ENCODE data around the gene FBXO21.

The FBXO21 gene

DNA sequence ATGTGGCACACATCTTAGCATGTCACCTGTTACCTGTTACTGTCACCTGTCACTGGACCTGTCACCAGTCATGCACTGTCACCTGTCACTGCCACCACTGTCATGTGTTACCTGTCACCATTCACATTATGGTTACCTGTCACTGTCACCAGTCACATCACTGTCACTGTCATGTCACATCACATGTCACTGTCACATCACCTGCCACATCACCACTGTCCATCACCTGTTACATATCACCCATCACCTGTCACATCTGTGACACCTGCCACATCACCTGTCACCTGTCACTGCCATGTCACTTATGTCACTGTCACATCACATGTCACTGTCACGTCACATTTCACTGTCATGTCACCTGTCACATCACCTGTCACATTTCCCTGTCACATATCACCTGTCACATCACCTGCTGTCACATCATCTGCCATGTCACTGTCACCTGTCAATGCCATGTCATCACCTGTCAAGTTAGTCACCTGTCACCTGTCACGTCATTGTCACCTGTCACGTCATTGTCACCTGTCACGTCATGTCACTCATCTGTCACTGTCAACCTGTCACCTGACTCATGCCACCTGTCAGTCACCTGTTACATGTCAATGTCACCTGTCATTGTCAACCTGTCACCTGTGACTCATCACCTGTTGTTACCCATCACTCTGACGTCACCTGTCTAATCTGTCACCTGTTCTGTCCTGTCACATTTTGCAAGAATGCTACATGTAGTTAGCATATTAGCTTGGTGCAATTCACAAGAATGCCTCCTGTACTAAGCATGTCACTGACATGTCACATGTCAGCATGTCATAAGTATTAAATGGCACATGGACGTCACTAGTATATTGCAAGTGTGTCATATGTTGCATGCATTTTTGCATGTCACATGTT is 62.1 kb downstream of the FBXO21 start:
- H3K4me1 ChIP-seq, result peaks cover 20 to 51% (median 37%) of the 10 kb centered on the region in 10 experiments
- H3K27ac ChIP-seq, result no peak overlapping the region
- H3K27me3 ChIP-seq, result no peaks in the 10 kb centered on the region
- H3K36me3 ChIP-seq, result no peaks in the 10 kb centered on the region
- H3K9me3 ChIP-seq (replicated peaks in 1 of 11), result peaks cover 0 to 28% (median 9%) of the 10 kb centered on the region in 11 experiments; a peak in 15 of 22 replicates
- H4K20me1 ChIP-seq, result no peaks in the 10 kb centered on the region
- H3K4me3 ChIP-seq, result no peak overlapping the region
- no peak for TF ChIP-seq Cebpa-rat (IDR thresholded peaks at IDR 0.05)
- H3K4me2 ChIP-seq, result no peak overlapping the region
- H3K9ac ChIP-seq, result no peak overlapping the region

DNA sequence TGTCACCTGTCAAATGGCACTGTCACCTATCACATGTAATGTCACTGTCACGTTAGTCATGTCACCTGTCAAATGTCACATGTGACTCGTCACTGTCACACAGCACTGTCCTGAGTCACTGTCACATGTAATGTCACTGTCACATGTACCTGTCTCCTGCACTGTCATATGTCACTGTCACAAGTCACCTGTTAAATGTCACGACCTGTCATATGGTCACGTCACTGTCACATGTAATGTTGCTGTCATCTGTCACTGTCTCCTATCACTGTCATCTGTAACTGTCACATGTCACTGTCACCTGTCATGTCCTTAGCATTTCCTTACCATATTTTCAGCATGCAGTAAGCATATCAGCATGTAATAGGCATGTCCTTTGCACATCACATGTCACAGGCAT is 63.9 kb downstream of the FBXO21 start:
- no peaks in the 10 kb centered on the region for H3K36me3 ChIP-seq
- H3K9ac ChIP-seq, result no peak overlapping the region
- no peak for TF ChIP-seq Cebpa-rat (IDR thresholded peaks at IDR 0.05)
- no peaks in the 10 kb centered on the region for H3K27me3 ChIP-seq
- H3K4me1 ChIP-seq, result peaks cover 27 to 51% (median 38%) of the 10 kb centered on the region in 10 experiments
- peak overlapping the region in 7 of 11 experiments; percentile 71 to 87 (median 77); a peak in 10 of 22 replicates for H3K4me2 ChIP-seq
- H4K20me1 ChIP-seq, result no peaks in the 10 kb centered on the region
- H3K27ac ChIP-seq, result no peak overlapping the region
- no peak overlapping the region for H3K4me3 ChIP-seq
- H3K9me3 ChIP-seq (replicated peaks in 1 of 11), result peaks cover 0 to 28% (median 9%) of the 10 kb centered on the region in 11 experiments; a peak in 15 of 22 replicates

DNA sequence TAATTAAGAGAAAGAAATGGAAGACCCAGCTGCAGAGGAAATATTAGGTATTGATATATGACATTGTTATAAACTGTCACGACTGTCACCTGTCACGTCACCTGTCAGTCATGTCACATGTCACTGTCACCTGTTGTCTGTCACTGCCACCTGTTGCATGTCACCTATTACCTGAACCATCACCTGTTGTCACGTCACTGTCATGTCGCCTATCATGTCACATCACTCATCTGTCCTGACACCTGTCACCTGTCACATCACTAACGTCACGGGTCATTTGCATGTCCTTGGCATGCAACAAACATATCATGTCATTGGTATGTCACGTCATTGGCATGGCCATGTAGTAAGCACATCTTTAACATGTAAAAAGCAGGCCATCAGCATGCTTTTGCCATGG is 64.5 kb downstream of the FBXO21 start:
- H3K4me3 ChIP-seq, result no peak overlapping the region
- H3K4me2 ChIP-seq, result peak overlapping the region; percentile 34 to 87 (median 75); a peak in 20 of 22 replicates
- no peaks in the 10 kb centered on the region for H3K36me3 ChIP-seq
- peaks cover 0 to 28% (median 9%) of the 10 kb centered on the region in 11 experiments; a peak in 15 of 22 replicates for H3K9me3 ChIP-seq (replicated peaks in 1 of 11)
- H4K20me1 ChIP-seq, result no peaks in the 10 kb centered on the region
- H3K4me1 ChIP-seq, result peaks cover 28 to 50% (median 40%) of the 10 kb centered on the region in 10 experiments
- H3K9ac ChIP-seq, result 0 out of 22 replicates have a peak overlapping the region, but pooled peaks of 1 of the 11 experiments have one; percentile 6
- TF ChIP-seq Cebpa-rat (IDR thresholded peaks at IDR 0.05), result no peak
- H3K27me3 ChIP-seq, result no peaks in the 10 kb centered on the region
- no peak overlapping the region for H3K27ac ChIP-seq

DNA sequence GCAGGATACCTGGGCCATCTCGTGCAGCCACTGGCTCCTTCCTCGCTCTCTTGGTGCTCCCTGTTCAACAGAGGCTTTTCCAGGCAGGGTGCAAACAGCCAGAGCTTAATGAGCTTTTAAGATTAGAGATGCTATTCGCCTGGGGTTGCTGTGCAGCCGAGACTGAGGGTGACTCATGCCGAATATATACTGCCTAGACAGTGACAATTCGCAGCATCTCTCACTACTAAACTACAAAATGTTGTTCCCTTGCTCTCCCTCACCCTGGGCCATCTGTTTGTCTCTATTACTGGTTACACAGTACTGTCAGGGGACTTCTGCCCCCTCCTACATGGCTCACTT is 65.0 kb downstream of the FBXO21 start:
- no peaks in the 10 kb centered on the region for H4K20me1 ChIP-seq
- H3K27ac ChIP-seq, result peak overlapping the region in 4 of 11 experiments; percentile 7 to 32 (median 13); a peak in 2 of 22 replicates
- H3K4me3 ChIP-seq, result no peak overlapping the region
- H3K4me2 ChIP-seq, result peak overlapping the region; percentile 34 to 87 (median 75)
- no peak for TF ChIP-seq Cebpa-rat (IDR thresholded peaks at IDR 0.05)
- H3K9me3 ChIP-seq (replicated peaks in 1 of 11), result peaks cover 0 to 28% (median 9%) of the 10 kb centered on the region in 11 experiments; a peak in 15 of 22 replicates
- H3K36me3 ChIP-seq, result no peaks in the 10 kb centered on the region
- H3K4me1 ChIP-seq, result peaks cover 26 to 51% (median 42%) of the 10 kb centered on the region in 10 experiments
- H3K9ac ChIP-seq, result peak overlapping the region in 3 of 11 experiments; percentile 6 to 11 (median 10); a peak in 1 of 22 replicates
- no peaks in the 10 kb centered on the region for H3K27me3 ChIP-seq

DNA sequence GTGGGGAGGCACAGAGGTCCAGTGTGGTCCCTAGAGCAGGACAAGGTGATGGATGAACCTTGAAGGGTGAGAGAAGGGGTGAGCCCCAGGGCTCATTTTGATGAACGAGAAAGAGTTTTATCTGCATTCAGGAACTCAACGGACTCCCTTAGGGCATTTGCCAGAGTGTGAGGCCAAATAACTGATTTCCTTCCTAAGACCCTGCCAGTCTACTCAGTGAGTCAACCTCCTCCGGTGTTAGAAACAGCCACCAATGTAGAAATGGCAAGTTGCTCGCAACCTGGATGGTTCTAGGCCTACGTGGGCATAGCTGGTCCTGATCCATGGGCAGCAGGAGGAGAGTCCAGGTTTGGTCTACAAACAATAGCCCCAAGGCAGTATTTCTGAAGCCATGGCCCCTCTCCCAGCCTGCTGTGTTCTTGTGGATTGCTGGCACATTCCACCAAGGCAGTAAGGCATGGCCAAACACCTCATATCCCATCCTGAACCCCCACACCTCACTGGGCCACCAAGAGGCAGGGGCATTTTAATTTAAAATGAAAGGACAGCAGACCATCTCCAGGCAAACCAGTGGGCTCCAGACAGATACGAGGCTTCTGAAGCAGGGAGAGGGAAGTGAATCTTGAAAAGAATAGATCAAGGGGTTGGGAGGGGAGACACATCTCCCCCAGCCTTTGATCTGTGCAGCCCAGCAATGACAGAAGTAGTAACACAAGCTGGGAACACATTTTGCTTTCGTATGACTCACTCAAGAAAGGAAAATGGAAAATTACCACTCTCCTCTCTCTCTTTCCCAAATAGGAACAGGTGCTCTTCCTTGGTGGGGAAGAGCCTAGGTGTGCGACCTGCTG is 65.6 kb downstream of the FBXO21 start:
- Histone ChIP-seq H4K20me1 (no peaks in the 10 kb centered on the region), H3K9me3 (replicated peaks in 1 of 11) (peaks cover 0 to 28% (median 9%) of the 10 kb centered on the region in 11 experiments; a peak in 15 of 22 replicates), H3K27me3 (no peaks in the 10 kb centered on the region), H3K4me3 (no peak overlapping the region), H3K4me1 (peaks cover 27 to 48% (median 44%) of the 10 kb centered on the region in 10 experiments), H3K4me2 (peak overlapping the region; percentile 34 to 87 (median 75)), H3K27ac (peak overlapping the region in 6 of 11 experiments; percentile 7 to 47 (median 22); a peak in 7 of 22 replicates), H3K36me3 (no peaks in the 10 kb centered on the region), H3K9ac (peak overlapping the region in 3 of 11 experiments; percentile 7 to 11 (median 10); a peak in 2 of 22 replicates)
- TF ChIP-seq Cebpa-rat (IDR thresholded peaks at IDR 0.05), result no peak

DNA sequence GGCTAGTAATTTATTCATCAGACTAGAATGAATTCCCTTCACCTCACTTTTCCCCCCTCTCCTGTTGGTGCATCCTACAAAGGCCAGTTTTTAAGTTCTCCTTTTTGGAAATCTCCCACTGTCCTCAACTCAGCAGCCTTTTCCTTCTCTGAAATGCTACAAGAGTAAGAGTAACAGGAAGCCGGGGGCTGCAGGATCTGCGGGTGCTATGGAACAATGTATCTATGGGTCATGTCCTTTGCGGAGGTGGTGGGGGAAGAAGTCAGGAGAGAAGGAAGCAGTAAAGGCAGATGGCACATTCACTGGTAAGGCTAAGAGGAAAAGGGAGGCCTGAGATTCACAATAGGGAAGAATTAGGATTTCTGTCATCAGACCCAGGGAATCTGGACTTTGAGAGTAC is 68.8 kb downstream of the FBXO21 start:
- no peak overlapping the region for H3K27ac ChIP-seq
- TF ChIP-seq Cebpa-rat (IDR thresholded peaks at IDR 0.05), result no peak
- H3K4me2 ChIP-seq, result peak overlapping the region in 9 of 11 experiments; percentile 1 to 76 (median 20); a peak in 14 of 22 replicates
- no peak overlapping the region for H3K4me3 ChIP-seq
- no peaks in the 10 kb centered on the region for H3K36me3 ChIP-seq
- H3K9me3 ChIP-seq (replicated peaks in 1 of 11), result peaks cover 0 to 10% (median 7%) of the 10 kb centered on the region in 11 experiments; a peak in 11 of 22 replicates
- no peak overlapping the region; a peak in 1 of 22 replicates for H3K9ac ChIP-seq
- no peaks in the 10 kb centered on the region for H4K20me1 ChIP-seq
- H3K4me1 ChIP-seq, result peaks cover 35 to 62% (median 58%) of the 10 kb centered on the region in 10 experiments
- H3K27me3 ChIP-seq, result no peaks in the 10 kb centered on the region

DNA sequence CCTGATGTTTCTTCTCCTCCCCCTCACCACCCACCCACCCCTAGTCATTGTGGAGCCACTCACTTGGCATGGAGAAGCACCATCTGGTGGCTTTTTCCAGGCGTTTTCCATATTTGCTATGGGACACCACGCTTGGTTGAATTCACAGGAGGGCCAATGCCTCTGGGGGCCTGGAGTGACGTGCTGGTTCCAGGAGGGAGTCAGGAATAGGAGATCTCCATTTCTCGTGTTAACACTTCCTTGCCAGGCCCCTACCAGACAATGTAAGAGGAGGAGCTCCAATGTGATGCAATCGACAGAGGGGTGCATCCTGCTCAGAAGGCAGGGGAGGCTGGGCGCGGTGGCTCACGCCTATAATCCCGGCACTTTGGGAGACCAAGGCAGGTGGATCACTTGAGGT is 69.5 kb downstream of the FBXO21 start:
- Histone ChIP-seq H3K27me3 (no peaks in the 10 kb centered on the region), H3K9ac (no peak overlapping the region), H3K4me3 (no peak overlapping the region), H3K9me3 (replicated peaks in 1 of 11) (peaks cover 0 to 10% (median 7%) of the 10 kb centered on the region in 11 experiments; a peak in 11 of 22 replicates), H3K27ac (no peak overlapping the region), H4K20me1 (no peaks in the 10 kb centered on the region), H3K4me1 (peaks cover 29 to 58% (median 52%) of the 10 kb centered on the region in 10 experiments), H3K36me3 (no peaks in the 10 kb centered on the region), H3K4me2 (peak overlapping the region in 6 of 11 experiments; percentile 2 to 66 (median 26); a peak in 4 of 22 replicates)
- peak in 2 of 11 experiments; percentile 15 to 45; a peak in 1 of 22 replicates for TF ChIP-seq Cebpa-rat (IDR thresholded peaks at IDR 0.05)

DNA sequence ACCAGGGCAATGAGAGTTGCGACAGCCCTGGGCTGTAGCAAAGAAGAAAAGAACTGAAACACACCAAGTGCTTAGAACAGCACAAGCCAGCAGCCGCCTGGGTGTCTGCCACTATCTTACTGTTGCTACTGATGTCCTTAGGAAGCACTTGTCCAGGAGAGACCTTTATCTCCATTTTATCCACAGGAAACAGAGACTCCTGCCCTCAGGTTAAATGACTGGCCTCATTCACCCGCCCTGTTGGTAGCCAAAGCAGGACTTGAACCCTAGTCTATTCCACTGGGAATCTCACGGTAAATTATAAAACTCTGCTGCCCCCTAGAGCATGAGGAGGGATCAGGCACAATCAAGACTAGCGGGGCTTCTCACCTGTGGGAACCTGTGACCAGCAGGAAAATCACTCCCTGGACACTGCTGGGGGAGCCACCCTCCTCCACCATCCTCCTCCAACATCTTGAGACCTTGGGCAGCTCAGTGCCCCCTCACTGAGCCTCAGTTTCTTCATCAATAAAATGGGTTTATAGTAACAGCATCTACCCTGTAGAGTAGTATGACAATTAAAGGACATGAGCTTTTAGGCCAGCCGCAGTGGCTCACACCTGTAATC is 70.6 kb downstream of the FBXO21 start:
- Histone ChIP-seq H3K4me1 (peaks cover 18 to 47% (median 41%) of the 10 kb centered on the region in 10 experiments), H3K27me3 (no peaks in the 10 kb centered on the region), H3K36me3 (no peaks in the 10 kb centered on the region), H3K4me2 (peak overlapping the region in 10 of 11 experiments; percentile 1 to 53 (median 31); a peak in 14 of 22 replicates), H3K9me3 (replicated peaks in 1 of 11) (peaks cover 0 to 10% (median 7%) of the 10 kb centered on the region in 11 experiments; a peak in 11 of 22 replicates), H3K9ac (peak overlapping the region in 1 of 11 experiments; percentile 36; a peak in 2 of 22 replicates), H3K27ac (peak overlapping the region in 3 of 11 experiments; percentile 6 to 48 (median 47); a peak in 7 of 22 replicates), H3K4me3 (no peak overlapping the region), H4K20me1 (no peaks in the 10 kb centered on the region)
- TF ChIP-seq Cebpa-rat (IDR thresholded peaks at IDR 0.05), result 0 out of 22 replicates have a peak, but pooled peaks of 2 of the 11 experiments have one; percentile 33 to 37

Measured in BLaER1 treated with 17β-estradiol and CSF1 and Interleukin-3, amounts not matched to agents 10 nM and 100 nM (cell line).